HepG2 (cell line): ENCODE measurements around the gene SLC6A16. TPM values are rescaled to one million over a fixed set of nuclear protein-coding genes. Genes with fewer than 3 reads are reported as not detected.

Experiments
- ATAC-seq: fragments of 200-7000 bp; cut with Tn5 transposase; 3 replicates; pipeline ENCODE4 v1.9.1; 2020; ENCODE audit warnings: mild to moderate bottlenecking, moderate library complexity
- BruUV-seq: library from RNA; stranded (reverse); fragments of 400-500 nt; replicated peaks from 2 replicates; lab custom pipeline; 2021; lab: Mats Ljungman, UMichigan
- CTCF ChIA-PET: fragments of 300-600 bp; formaldehyde crosslinking; extraction: SDS; loops from one replicate; lab custom pipeline; 2021; ENCODE audit warnings: low total read pairs, inconsistent platforms, low intra/inter-chr PET ratio; lab: Yijun Ruan, JAX
- POLR2A ChIA-PET: fragments of 350-600 bp; sonication (Branson Sonifier 250); formaldehyde crosslinking; loops from one replicate; lab custom pipeline; 2020; ENCODE audit warnings: antibody characterized with exemption, inconsistent platforms; lab: Yijun Ruan, JAX
- DNase-seq: peaks from one replicate; pipeline ENCODE4 v3.0.0-alpha.2; 2015; ENCODE audit warnings: low spot score
- FAIRE-seq: peaks from 3 replicates; lab custom pipeline; 2011; peaks lifted over from hg19 to GRCh38; lab: Jason Lieb, UNC
- H2AFZ ChIP-seq: one replicate; pipeline ENCODE4 v1.6.1; 2011; ENCODE audit warnings: low read length, inconsistent platforms
- H3K27ac ChIP-seq: fragments of 300-600 bp; 3 replicates; pipeline ENCODE4 v1.8.0; 2011; ENCODE audit warnings: mixed run types, mild to moderate bottlenecking, mixed read lengths, low read length, inconsistent platforms; ENCODE audit not compliant: insufficient read depth; ENCODE audit errors: extremely low read length
- H3K27me3 ChIP-seq, 2 experiments: fragments of 200-600 bp in 1 of 2; 2 replicates in 1 of 2; 3 replicates in 1 of 2; pipeline versions ENCODE4 v1.6.0 to v1.8.0; 2011; ENCODE audit warnings: low read length in 2 of 2, mild to moderate bottlenecking in 2 of 2, moderate library complexity in 2 of 2, inconsistent platforms in 1 of 2; ENCODE audit not compliant: insufficient read depth in 2 of 2, control insufficient read depth in 1 of 2
- H3K36me3 ChIP-seq, 2 experiments: fragments of 200-600 bp in 1 of 2; replicated peaks in 1 of 2; 2 replicates in 1 of 2; 3 replicates in 1 of 2; pipeline versions ENCODE4 v1.5.1 to v1.8.0; 2011; ENCODE audit warnings: low read length in 2 of 2, inconsistent platforms in 1 of 2; ENCODE audit not compliant: insufficient read depth in 2 of 2, control insufficient read depth in 1 of 2
- H3K4me1 ChIP-seq: 2 replicates; pipeline ENCODE4 v1.5.1; 2012; ENCODE audit warnings: low read length, inconsistent platforms; ENCODE audit not compliant: insufficient read depth
- H3K4me2 ChIP-seq: 2 replicates; pipeline ENCODE4 v1.6.0; 2011; ENCODE audit warnings: low read depth, low read length, inconsistent platforms
- H3K4me3 ChIP-seq, 3 experiments: fragments of 200-600 bp in 1 of 3; sonication (generic), shearing (Covaris generic) in 1 of 3; replicated peaks in 1 of 3; 2 replicates each; pipeline ENCODE4 v1.5.1; 2011 to 2016; ENCODE audit warnings: low read length in 3 of 3, inconsistent platforms in 2 of 3, low read depth in 2 of 3, mild to moderate bottlenecking in 2 of 3, control low read depth in 1 of 3, mixed read lengths in 1 of 3; ENCODE audit not compliant: insufficient read depth in 1 of 3
- H3K79me2 ChIP-seq: one replicate; pipeline ENCODE4 v1.6.1; 2011; ENCODE audit warnings: low read length, inconsistent platforms; ENCODE audit not compliant: insufficient read depth
- H3K9ac ChIP-seq: 2 replicates; pipeline ENCODE4 v1.6.0; 2011; ENCODE audit warnings: mild to moderate bottlenecking, low read depth, low read length, inconsistent platforms; ENCODE audit not compliant: insufficient read depth
- H3K9me3 ChIP-seq: 2 replicates; pipeline ENCODE4 v1.5.1; 2012; ENCODE audit warnings: mild to moderate bottlenecking, low read length
- H4K20me1 ChIP-seq: 2 replicates; pipeline ENCODE4 v1.6.0; 2011; ENCODE audit warnings: inconsistent platforms, mild to moderate bottlenecking, low read length, moderate library complexity; ENCODE audit not compliant: insufficient read depth
- BHLHE40 ChIP-seq: IDR thresholded peaks from 2 replicates; pipeline ENCODE4 v1.6.1; 2011; ENCODE audit warnings: low read length, improper control_type of control experiment
- CBX2 ChIP-seq, 2 experiments: fragments of 200-600 bp in 1 of 2; sonication (generic); formaldehyde crosslinking in 1 of 2; IDR thresholded peaks; 2 replicates each; pipeline versions ENCODE4 v1.7.0 to v1.8.1; 2018 to 2022; ENCODE audit warnings: low read depth in 2 of 2, low read length in 1 of 2, mild to moderate bottlenecking in 1 of 2, missing genetic modification reagents in 1 of 2
- EP300 ChIP-seq, 3 experiments: sonication (generic) in 1 of 3; formaldehyde crosslinking in 1 of 3; IDR thresholded peaks; 2 replicates each; pipeline versions ENCODE4 v1.5.1 to v1.6.1; 2011 to 2020; ENCODE audit warnings: low read depth in 2 of 3, low read length in 2 of 3, borderline replicate concordance in 1 of 3, improper control_type of control experiment in 1 of 3, mild to moderate bottlenecking in 1 of 3, missing genetic modification reagents in 1 of 3, moderate library complexity in 1 of 3
- GFI1 ChIP-seq: sonication (generic); formaldehyde crosslinking; IDR thresholded peaks from 2 replicates; pipeline ENCODE4 v1.5.0; 2020; ENCODE audit warnings: missing genetic modification reagents, mild to moderate bottlenecking, borderline replicate concordance
- KLF12 ChIP-seq: sonication (generic); formaldehyde crosslinking; IDR thresholded peaks from 2 replicates; pipeline ENCODE4 v1.4.0; 2020; ENCODE audit warnings: missing genetic modification reagents, borderline replicate concordance
- KLF13 ChIP-seq: sonication (generic); formaldehyde crosslinking; IDR thresholded peaks from 2 replicates; pipeline ENCODE4 v1.4.0; 2020; ENCODE audit warnings: mild to moderate bottlenecking, missing genetic modification reagents
- NFYB ChIP-seq: sonication (generic); formaldehyde crosslinking; IDR thresholded peaks from 2 replicates; pipeline ENCODE4 v1.4.0; 2020; ENCODE audit warnings: missing genetic modification reagents
- NFYC ChIP-seq: IDR thresholded peaks from 2 replicates; pipeline ENCODE4 v1.6.1; 2016; ENCODE audit warnings: missing genetic modification reagents, missing compliant biosample characterization
- PAF1 ChIP-seq: IDR thresholded peaks from 2 replicates; pipeline ENCODE4 v1.6.1; 2016; ENCODE audit warnings: missing genetic modification reagents, missing compliant biosample characterization
- ZNF143 ChIP-seq: sonication (generic); formaldehyde crosslinking; IDR thresholded peaks from 2 replicates; pipeline ENCODE4 v1.4.0; 2020; ENCODE audit warnings: missing genetic modification reagents
- ZNF350 ChIP-seq: sonication (generic); formaldehyde crosslinking; IDR thresholded peaks from 2 replicates; pipeline ENCODE4 v1.4.0; 2020; ENCODE audit warnings: mild to moderate bottlenecking, low read depth, missing genetic modification reagents, borderline replicate concordance
- WGBS: methylation state at CpG from one replicate; pipeline ENCODE4 v1.1.6; 2017; ENCODE audit warnings: low lambda C conversion rate; 5-methylcytosine and 5-hydroxymethylcytosine counted together
- in situ Hi-C: cut with HindIII; loops from 2 replicates; pipeline ENCODE4 v1.10.0; 2017; ENCODE audit warnings: low pct_unique_long_range_greater_than_20kb; ENCODE audit not compliant: extremely low pct_ligation_motif_present
- intact Hi-C: fragments of 100-400 bp; cut with micrococcal nuclease; formaldehyde crosslinking; loops from one replicate; pipeline ENCODE4 v1.10.0; 2022; ENCODE audit not compliant: unreplicated experiment
- polyA plus RNA-seq, 8 experiments: library from polyadenylated mRNA; depleted of rRNA in 3 of 8; stranded (reverse) in 7 of 8; unstranded in 1 of 8; fragments of >200 nt; fragmentation: Illumina TruSeq in 4 of 8; extraction: Trizol in 4 of 8; gene quantifications; 2 replicates each; pipeline versions ENCODE4 v1.2.1 to v1.2.3, GENCODE V29; 2011 to 2016; ENCODE audit warnings: low read depth in 4 of 8, missing spikeins in 1 of 8, mixed read lengths in 1 of 8; ENCODE audit not compliant: insufficient read depth in 1 of 8
- total RNA-seq, 5 experiments: library from RNA; depleted of rRNA; stranded (reverse); fragments of >200 nt; fragmentation: Illumina TruSeq; extraction: Trizol; gene quantifications; 2 replicates each; pipeline ENCODE4 v1.2.3, GENCODE V29; 2016; ENCODE audit warnings: low read depth in 1 of 5
- TF ChIP-seq, protein P1 (sequence below): fragments of 450-650 bp; IDR thresholded peaks from 2 replicates; pipeline ENCODE4 v1.6.1; 2016

Gene SLC6A16
- total and polyA plus RNA-seq, 2 of the 13 experiments (the other 11 are each of a cell fraction or from before 2014, with no cell fraction given) = 0.07 to 0.18 TPM

DNA sequence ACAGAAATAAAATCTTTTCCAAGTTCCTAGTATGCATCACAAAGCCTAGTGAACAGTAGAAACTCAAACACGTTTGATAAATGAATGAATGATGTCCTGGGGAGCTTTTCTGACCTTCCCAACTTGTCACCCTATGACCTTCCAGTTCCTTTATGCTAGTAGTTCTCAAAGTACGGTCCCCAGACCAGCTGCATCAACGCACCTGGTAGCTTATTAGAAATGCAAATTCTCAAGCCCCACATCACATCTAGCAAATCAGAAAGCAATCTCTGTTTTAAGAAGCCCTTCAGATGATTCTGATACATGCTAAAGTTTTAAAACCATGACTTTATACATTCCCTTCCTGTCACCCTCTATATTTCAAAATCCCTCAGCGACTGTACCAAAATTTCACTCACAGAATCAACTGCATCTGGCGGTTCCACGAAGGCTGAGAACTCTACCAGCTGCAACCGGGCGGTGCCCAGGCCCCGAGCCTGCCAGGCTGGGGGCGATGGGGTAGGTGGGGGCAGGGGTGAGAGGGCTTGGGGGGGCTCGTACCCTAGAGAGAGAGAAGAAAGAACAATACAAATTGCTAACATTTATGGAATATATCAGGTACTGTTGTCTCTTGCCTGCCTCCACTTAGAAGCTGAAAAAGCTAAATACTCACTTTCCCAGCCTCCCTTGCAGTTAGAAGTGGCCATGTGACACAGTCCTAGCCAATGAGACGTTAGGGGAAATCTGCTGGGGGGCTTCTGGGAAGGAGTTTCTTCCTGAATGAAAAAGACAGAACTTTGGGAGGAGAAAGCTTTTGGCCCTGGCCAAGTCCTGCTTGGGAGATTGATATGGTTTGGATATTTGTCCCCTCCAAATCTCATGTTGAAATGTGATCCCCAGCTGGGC lies 23.6 kb upstream of the SLC6A16 start:
- Histone ChIP-seq H3K4me1 (no peaks in the 10 kb centered on the region), H4K20me1 (no peaks in the 10 kb centered on the region), H3K9me3 (no peaks in the 10 kb centered on the region), H2AFZ (no peak overlapping the region), H3K36me3 (peaks cover 5 to 6% of the 10 kb centered on the region in 2 experiments; a peak in 2 of 5 replicates), H3K4me3 (no peak overlapping the region), H3K9ac (no peak overlapping the region), H3K27me3 (no peaks in the 10 kb centered on the region), H3K4me2 (no peak overlapping the region), H3K79me2 (no peaks in the 10 kb centered on the region), H3K27ac (no peak overlapping the region)
- intact Hi-C loops = no loop called here
- BruUV-seq = no TSS peak
- POLR2A ChIA-PET = interaction anchor here (1.7 kb wide), 1 partner anchor 13 kb away, joined by 6 read pairs; the partner anchor contains the start of gene TEAD2
- ATAC-seq (no peak), FAIRE-seq (no peak), DNase-seq (no peak)
- in situ Hi-C loops = no loop called here
- 91% methylated on average over 12 of the region's 12 CpGs for WGBS
- CTCF ChIA-PET = no interaction called here
- TF ChIP-seq KLF13 (CRISPR knock-in tag) = no peak
- peak; percentile 44; the same call in 1 of the 2 replicates for TF ChIP-seq NFYC
- TF ChIP-seq BHLHE40 = no peak
- no peak for TF ChIP-seq ZNF350 (CRISPR knock-in tag)
- TF ChIP-seq NFYB (CRISPR knock-in tag) = peak; percentile 72
- no peak for TF ChIP-seq EP300 (IDR thresholded peaks at IDR 0.05; ENCODE audit: low read depth in 2 of 2, low read length in 2 of 2)
- TF ChIP-seq EP300 (CRISPR knock-in tag; IDR thresholded peaks at IDR 0.05; ENCODE audit: borderline replicate concordance) = no peak
- peak; percentile 64 for TF ChIP-seq ZNF143 (CRISPR knock-in tag)
- no peak for TF ChIP-seq PAF1 (CRISPR knock-in tag)
- TF ChIP-seq, protein P1, sequence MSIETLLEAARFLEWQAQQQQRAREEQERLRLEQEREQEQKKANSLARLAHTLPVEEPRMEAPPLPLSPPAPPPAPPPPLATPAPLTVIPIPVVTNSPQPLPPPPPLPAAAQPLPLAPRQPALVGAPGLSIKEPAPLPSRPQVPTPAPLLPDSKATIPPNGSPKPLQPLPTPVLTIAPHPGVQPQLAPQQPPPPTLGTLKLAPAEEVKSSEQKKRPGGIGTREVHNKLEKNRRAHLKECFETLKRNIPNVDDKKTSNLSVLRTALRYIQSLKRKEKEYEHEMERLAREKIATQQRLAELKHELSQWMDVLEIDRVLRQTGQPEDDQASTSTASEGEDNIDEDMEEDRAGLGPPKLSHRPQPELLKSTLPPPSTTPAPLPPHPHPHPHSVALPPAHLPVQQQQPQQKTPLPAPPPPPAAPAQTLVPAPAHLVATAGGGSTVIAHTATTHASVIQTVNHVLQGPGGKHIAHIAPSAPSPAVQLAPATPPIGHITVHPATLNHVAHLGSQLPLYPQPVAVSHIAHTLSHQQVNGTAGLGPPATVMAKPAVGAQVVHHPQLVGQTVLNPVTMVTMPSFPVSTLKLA = no peak
- TF ChIP-seq KLF12 (CRISPR knock-in tag) = no peak
- no peak for TF ChIP-seq GFI1 (CRISPR knock-in tag)
- no peak for TF ChIP-seq CBX2 (IDR thresholded peaks at IDR 0.05; ENCODE audit: low read depth, low read length)
- TF ChIP-seq CBX2 (CRISPR knock-in tag; IDR thresholded peaks at IDR 0.05; ENCODE audit: low read depth) = no peak
